ENCODE results near the gene VTN. TPM values are rescaled to one million over a fixed set of nuclear protein-coding genes. Genes with fewer than 3 reads are reported as not detected.

The VTN gene
- total and polyA plus RNA-seq, 2 experiments from 2014 or later: 0.34 TPM; not detected in 1

GRCh38 chr17:28390984-28391383 is 20.9 kb upstream of the VTN start:
- Histone ChIP-seq H3K27me3 (replicated peaks; ENCODE audit: insufficient read depth) (no peaks in the 10 kb centered on the region), H3K4me1 (ENCODE audit: insufficient read depth) (peaks cover 12% of the 10 kb centered on the region), H4K20me1 (ENCODE audit: insufficient read depth) (no peaks in the 10 kb centered on the region), H3K79me2 (ENCODE audit: insufficient read depth) (no peaks in the 10 kb centered on the region), H3K9me2 (ENCODE audit: insufficient read depth) (no peaks in the 10 kb centered on the region), H3K36me3 (ENCODE audit: low read depth) (peaks cover 8% of the 10 kb centered on the region; the same call in 1 of the 2 replicates), H3K27ac (no peak overlapping the region), H2AFZ (no peak overlapping the region), H3K4me2 (ENCODE audit: unreplicated experiment) (no peak overlapping the region), H3F3A (ENCODE audit: insufficient read depth) (peaks cover 13% of the 10 kb centered on the region), H3K9me3 (ENCODE audit: low read depth) (no peaks in the 10 kb centered on the region), H3K4me3 (no peak overlapping the region), H3K9ac (no peak overlapping the region)
- TF ChIP-seq EZH2phosphoT487 (IDR thresholded peaks at IDR 0.05; ENCODE audit: insufficient read depth, low read depth) (no peak), EZH2 (IDR thresholded peaks at IDR 0.05; ENCODE audit: insufficient read depth, poor library complexity, severe bottlenecking) (no peak)
- no peak for DNase-seq
- in situ Hi-C loops (cut with MboI): no loop called here
- WGBS, 2 experiments (ENCODE audit: low coverage in 1 of 2, low lambda C conversion rate in 2 of 2, missing lambda C conversion rate in 2 of 2): 100% methylated on average over 1 of the region's 1 CpG

DNA sequence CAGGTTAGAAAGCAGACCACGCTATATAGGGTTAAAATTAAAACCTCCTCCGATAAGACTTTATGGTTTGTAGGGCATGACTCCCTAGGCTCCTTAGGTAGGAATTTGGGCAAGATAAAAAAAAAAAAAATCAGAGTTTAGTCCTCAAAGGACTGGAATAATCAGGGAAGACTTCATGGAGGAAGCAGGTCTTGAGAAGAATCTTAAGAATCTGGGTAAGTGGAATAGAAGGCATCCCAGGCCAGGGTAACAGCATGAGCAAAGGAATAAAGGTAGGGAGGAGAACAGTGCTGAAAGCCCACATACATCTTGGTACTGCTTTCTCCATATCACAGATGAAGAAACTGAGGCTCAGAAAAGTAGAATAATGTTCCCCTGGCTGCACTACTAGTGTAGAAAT is 20.5 kb upstream of the VTN start:
- Histone ChIP-seq H3K9me3 (ENCODE audit: low read depth) (no peaks in the 10 kb centered on the region), H3K4me1 (ENCODE audit: insufficient read depth) (peaks cover 12% of the 10 kb centered on the region), H3K36me3 (ENCODE audit: low read depth) (peaks cover 8% of the 10 kb centered on the region; the same call in 1 of the 2 replicates), H4K20me1 (ENCODE audit: insufficient read depth) (no peaks in the 10 kb centered on the region), H3K27ac (no peak overlapping the region), H2AFZ (no peak overlapping the region), H3K4me3 (no peak overlapping the region), H3K4me2 (ENCODE audit: unreplicated experiment) (no peak overlapping the region), H3F3A (ENCODE audit: insufficient read depth) (peaks cover 13% of the 10 kb centered on the region), H3K79me2 (ENCODE audit: insufficient read depth) (no peaks in the 10 kb centered on the region), H3K9ac (no peak overlapping the region), H3K9me2 (ENCODE audit: insufficient read depth) (no peaks in the 10 kb centered on the region), H3K27me3 (replicated peaks; ENCODE audit: insufficient read depth) (no peaks in the 10 kb centered on the region)
- in situ Hi-C loops (cut with MboI): no loop called here
- WGBS, 2 experiments (ENCODE audit: low coverage in 1 of 2, low lambda C conversion rate in 2 of 2, missing lambda C conversion rate in 2 of 2): 84 to 98% methylated on average over 2 of the region's 2 CpGs
- TF ChIP-seq EZH2phosphoT487 (IDR thresholded peaks at IDR 0.05; ENCODE audit: insufficient read depth, low read depth): no peak
- no peak for TF ChIP-seq EZH2 (IDR thresholded peaks at IDR 0.05; ENCODE audit: insufficient read depth, poor library complexity, severe bottlenecking)
- DNase-seq: no peak

DNA sequence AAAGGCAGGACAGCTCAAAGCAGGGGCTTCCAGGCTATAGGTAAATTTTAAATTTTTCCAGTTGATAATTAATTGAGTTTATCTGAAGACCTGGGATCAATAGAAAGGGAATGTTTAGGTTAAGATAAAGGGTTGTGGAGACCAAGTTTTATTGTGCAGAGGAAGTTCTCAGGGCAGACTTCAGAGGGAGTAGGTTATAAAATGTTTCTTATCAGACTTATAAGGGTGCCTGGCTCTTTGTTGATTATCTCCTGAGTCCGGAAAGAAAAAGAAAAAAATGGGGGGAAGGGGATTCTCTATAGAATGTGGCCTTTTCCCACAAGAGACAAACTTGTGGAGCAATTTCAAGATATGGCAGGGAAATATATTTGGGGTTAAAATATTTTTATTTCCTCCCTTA is 20.0 kb upstream of the VTN start:
- no peaks in the 10 kb centered on the region for H3K9me3 ChIP-seq (ENCODE audit: low read depth)
- H3K4me3 ChIP-seq: no peak overlapping the region
- H3K36me3 ChIP-seq (ENCODE audit: low read depth): peaks cover 8% of the 10 kb centered on the region; the same call in 1 of the 2 replicates
- in situ Hi-C loops (cut with MboI): no loop called here
- H3K4me1 ChIP-seq (ENCODE audit: insufficient read depth): peaks cover 10% of the 10 kb centered on the region
- H3K4me2 ChIP-seq (ENCODE audit: unreplicated experiment): no peak overlapping the region
- no peak overlapping the region for H3K9ac ChIP-seq
- H3K27me3 ChIP-seq (replicated peaks; ENCODE audit: insufficient read depth): no peaks in the 10 kb centered on the region
- TF ChIP-seq EZH2 (IDR thresholded peaks at IDR 0.05; ENCODE audit: insufficient read depth, poor library complexity, severe bottlenecking) (no peak), EZH2phosphoT487 (IDR thresholded peaks at IDR 0.05; ENCODE audit: insufficient read depth, low read depth) (no peak)
- 90 to 100% methylated on average over 1 of the region's 1 CpG for WGBS, 2 experiments (ENCODE audit: low coverage in 1 of 2, low lambda C conversion rate in 2 of 2, missing lambda C conversion rate in 2 of 2)
- no peak overlapping the region for H2AFZ ChIP-seq
- DNase-seq: no peak
- peaks cover 13% of the 10 kb centered on the region for H3F3A ChIP-seq (ENCODE audit: insufficient read depth)
- no peaks in the 10 kb centered on the region for H3K9me2 ChIP-seq (ENCODE audit: insufficient read depth)
- no peak overlapping the region for H3K27ac ChIP-seq
- H4K20me1 ChIP-seq (ENCODE audit: insufficient read depth): no peaks in the 10 kb centered on the region
- no peaks in the 10 kb centered on the region for H3K79me2 ChIP-seq (ENCODE audit: insufficient read depth)

DNA sequence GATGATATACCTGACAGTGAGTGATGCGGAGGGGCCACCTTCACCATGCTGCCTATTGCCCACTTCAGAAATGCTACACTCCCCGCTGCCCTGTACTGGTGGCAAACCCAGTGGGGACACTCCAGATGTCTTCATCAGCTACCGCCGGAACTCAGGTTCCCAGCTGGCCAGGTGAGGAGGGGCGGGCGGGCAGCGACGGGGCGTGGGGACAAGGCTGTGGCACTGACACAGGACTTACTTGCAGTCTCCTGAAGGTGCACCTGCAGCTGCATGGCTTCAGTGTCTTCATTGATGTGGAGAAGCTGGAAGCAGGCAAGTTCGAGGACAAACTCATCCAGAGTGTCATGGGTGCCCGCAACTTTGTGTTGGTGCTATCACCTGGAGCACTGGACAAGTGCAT is 18.0 kb upstream of the VTN start:
- 94% methylated on average over 8 to 11 of the region's 11 CpGs for WGBS, 2 experiments (ENCODE audit: low coverage in 1 of 2, low lambda C conversion rate in 2 of 2, missing lambda C conversion rate in 2 of 2)
- Histone ChIP-seq H3K27me3 (replicated peaks; ENCODE audit: insufficient read depth) (no peaks in the 10 kb centered on the region), H3K9me3 (ENCODE audit: low read depth) (no peaks in the 10 kb centered on the region), H2AFZ (no peak overlapping the region), H3K79me2 (ENCODE audit: insufficient read depth) (no peaks in the 10 kb centered on the region), H3F3A (ENCODE audit: insufficient read depth) (no peaks in the 10 kb centered on the region), H3K27ac (no peak overlapping the region), H3K4me3 (no peak overlapping the region), H3K9me2 (ENCODE audit: insufficient read depth) (no peaks in the 10 kb centered on the region), H4K20me1 (ENCODE audit: insufficient read depth) (no peaks in the 10 kb centered on the region), H3K4me1 (ENCODE audit: insufficient read depth) (no peaks in the 10 kb centered on the region), H3K9ac (no peak overlapping the region), H3K4me2 (ENCODE audit: unreplicated experiment) (no peak overlapping the region), H3K36me3 (ENCODE audit: low read depth) (peaks cover 8% of the 10 kb centered on the region; the same call in 1 of the 2 replicates)
- no peak for DNase-seq
- in situ Hi-C loops (cut with MboI): no loop called here
- TF ChIP-seq EZH2phosphoT487 (IDR thresholded peaks at IDR 0.05; ENCODE audit: insufficient read depth, low read depth) (no peak), EZH2 (IDR thresholded peaks at IDR 0.05; ENCODE audit: insufficient read depth, poor library complexity, severe bottlenecking) (no peak)

- H3K4me3 ChIP-seq: no peak overlapping the region
- in situ Hi-C loops (cut with MboI): no loop called here
- no peak overlapping the region for H3K9ac ChIP-seq
- no peaks in the 10 kb centered on the region for H3K9me3 ChIP-seq (ENCODE audit: low read depth)
- H3K4me2 ChIP-seq (ENCODE audit: unreplicated experiment): no peak overlapping the region
- H3K4me1 ChIP-seq (ENCODE audit: insufficient read depth): no peaks in the 10 kb centered on the region
- no peak overlapping the region for H3K27ac ChIP-seq
- H3F3A ChIP-seq (ENCODE audit: insufficient read depth): no peaks in the 10 kb centered on the region
- no peaks in the 10 kb centered on the region for H4K20me1 ChIP-seq (ENCODE audit: insufficient read depth)
- no peak for DNase-seq
- H2AFZ ChIP-seq: no peak overlapping the region
- H3K9me2 ChIP-seq (ENCODE audit: insufficient read depth): no peaks in the 10 kb centered on the region
- H3K79me2 ChIP-seq (ENCODE audit: insufficient read depth): no peaks in the 10 kb centered on the region
- peaks cover 8% of the 10 kb centered on the region; the same call in 1 of the 2 replicates for H3K36me3 ChIP-seq (ENCODE audit: low read depth)
- TF ChIP-seq EZH2phosphoT487 (IDR thresholded peaks at IDR 0.05; ENCODE audit: insufficient read depth, low read depth) (no peak), EZH2 (IDR thresholded peaks at IDR 0.05; ENCODE audit: insufficient read depth, poor library complexity, severe bottlenecking) (no peak)
- H3K27me3 ChIP-seq (replicated peaks; ENCODE audit: insufficient read depth): no peaks in the 10 kb centered on the region
Measured at GRCh38 chr17:28386391-28386790, 16.3 kb upstream of the VTN start.

Data from GM23248 (cell line).